ENCODE measurements around the gene PYDC2. TPM values are rescaled to one million over a fixed set of nuclear protein-coding genes. Genes with fewer than 3 reads are reported as not detected.

PYDC2 gene
- not detected in 2 replicates for total RNA-seq

GRCh38 chr3:191461113-191461595 is at the start of gene PYDC2:
Gene PYDC2 (plus strand): TSS chr3:191461163. CDS start chr3:191461163, 0 bp downstream.

Other genes starting within 250 kb of the PYDC2 start
- gene CCDC50, start 131.8 kb upstream of the PYDC2 start, total RNA-seq = 67.3 and 77.0 TPM in 2 replicates
- 0.07 TPM in 1 of 2 replicates, not detected in the other for gene UTS2B, start 130.6 kb upstream of the PYDC2 start, total RNA-seq